A549 (cell line): Measurements from ENCODE around the gene SRGAP1. TPM values are rescaled to one million over a fixed set of nuclear protein-coding genes. Genes with fewer than 3 reads are reported as not detected.

Experiments
- ATAC-seq, 2 experiments: fragments of 200-7000 bp in 1 of 2; fragments of >200 bp in 1 of 2; cut with Nextera tagmentation in 1 of 2; cut with Tn5 transposase in 1 of 2; 3 replicates each; pipeline versions ENCODE4 v1.8.0 to v1.9.1; 2018 to 2020; ENCODE audit warnings: mild to moderate bottlenecking in 1 of 2, moderate library complexity in 1 of 2
- CTCF ChIA-PET: fragments of 300-600 bp; sonication (Branson Sonifier 250); formaldehyde crosslinking; extraction: SDS; loops from one replicate; lab custom pipeline; 2021; ENCODE audit warnings: antibody characterized with exemption, inconsistent platforms; lab: Yijun Ruan, JAX
- POLR2A ChIA-PET: fragments of 350-600 bp; formaldehyde crosslinking; extraction: SDS; loops from one replicate; lab custom pipeline; 2021; ENCODE audit warnings: antibody characterized with exemption, inconsistent platforms; lab: Yijun Ruan, JAX
- DNase-seq, 2 experiments: peaks; one replicate each; pipeline versions ENCODE4 v3.0.0 to v3.0.0-alpha.2; 2011 to 2016; ENCODE audit warnings: low read depth in 1 of 2, low spot score in 1 of 2
- FAIRE-seq: peaks from 2 replicates; lab custom pipeline; 2011; peaks lifted over from hg19 to GRCh38; lab: Jason Lieb, UNC
- H3K27ac ChIP-seq, 2 experiments: fragments of >200 bp; sonication (Bioruptor Twin); formaldehyde crosslinking; 3 replicates each; pipeline ENCODE4 v1.5.1; 2016 to 2017
- H3K4me1 ChIP-seq: fragments of >200 bp; sonication (Bioruptor Twin); formaldehyde crosslinking; 3 replicates; pipeline ENCODE4 v1.6.1; 2016
- H3K4me2 ChIP-seq: fragments of >200 bp; sonication (Bioruptor Twin); formaldehyde crosslinking; 3 replicates; pipeline ENCODE4 v1.6.1; 2016
- H3K4me3 ChIP-seq: fragments of >200 bp; sonication (Bioruptor Twin); formaldehyde crosslinking; 3 replicates; pipeline ENCODE4 v1.5.1; 2016
- H3K9me3 ChIP-seq: fragments of >200 bp; sonication (Bioruptor Twin); formaldehyde crosslinking; 3 replicates; pipeline ENCODE4 v1.6.1; 2016
- ATOH8 ChIP-seq: fragments of 250-450 bp; sonication (Bioruptor Pico); IDR thresholded peaks from 2 replicates; pipeline ENCODE4 v1.5.0; 2020; ENCODE audit warnings: low read depth, mild to moderate bottlenecking, moderate library complexity
- CBX8 ChIP-seq: fragments of 200-600 bp; sonication (generic); IDR thresholded peaks from 2 replicates; pipeline ENCODE4 v1.6.1; 2016
- E2F6 ChIP-seq: IDR thresholded peaks from 2 replicates; pipeline ENCODE4 v1.6.1; 2012; ENCODE audit warnings: low read depth, borderline replicate concordance
- EHF ChIP-seq: fragments of 250-450 bp; sonication (Bioruptor Pico); IDR thresholded peaks from 2 replicates; pipeline ENCODE4 v1.5.0; 2020; ENCODE audit warnings: mild to moderate bottlenecking
- FOSB ChIP-seq: fragments of 250-450 bp; sonication (Bioruptor Pico); IDR thresholded peaks from 2 replicates; pipeline ENCODE4 v1.5.0; 2020; ENCODE audit warnings: mild to moderate bottlenecking, moderate library complexity
- FOSL2 ChIP-seq, 2 experiments: fragments of 450-650 bp in 1 of 2; fragments of >200 bp in 1 of 2; sonication (Bioruptor Twin) in 1 of 2; formaldehyde crosslinking; IDR thresholded peaks; 2 replicates each; pipeline versions ENCODE4 v1.5.0 to v1.6.1; 2016 to 2020; ENCODE audit warnings: mild to moderate bottlenecking in 1 of 2, moderate library complexity in 1 of 2
- HDAC2 ChIP-seq: fragments of 200-600 bp; sonication (generic); IDR thresholded peaks from 2 replicates; pipeline ENCODE4 v1.6.1; 2016
- HES2 ChIP-seq: fragments of >200 bp; sonication (Bioruptor Twin); formaldehyde crosslinking; IDR thresholded peaks from 2 replicates; pipeline ENCODE4 v1.6.1; 2016
- HMGXB4 ChIP-seq: fragments of 250-450 bp; sonication (Bioruptor Pico); IDR thresholded peaks from 2 replicates; pipeline ENCODE4 v1.5.0; 2021; ENCODE audit warnings: mild to moderate bottlenecking, moderate library complexity, borderline replicate concordance
- HOXA7 ChIP-seq: fragments of 250-450 bp; sonication (Bioruptor Pico); IDR thresholded peaks from 2 replicates; pipeline ENCODE4 v1.5.0; 2020; ENCODE audit warnings: mild to moderate bottlenecking, moderate library complexity
- JUN ChIP-seq, 2 experiments: fragments of >200 bp; sonication (Bioruptor Twin); formaldehyde crosslinking; IDR thresholded peaks; 2 replicates in 1 of 2; 3 replicates in 1 of 2; pipeline ENCODE4 v1.6.1; 2016 to 2017
- JUNB ChIP-seq: fragments of >200 bp; sonication (Bioruptor Twin); formaldehyde crosslinking; IDR thresholded peaks from 2 replicates; pipeline ENCODE4 v1.6.1; 2016
- KDM1A ChIP-seq: fragments of 200-600 bp; sonication (generic); IDR thresholded peaks from 2 replicates; pipeline ENCODE4 v1.6.1; 2016; ENCODE audit warnings: low read depth, mild to moderate bottlenecking
- KDM5A ChIP-seq: fragments of 200-600 bp; sonication (generic); IDR thresholded peaks from 2 replicates; pipeline ENCODE4 v1.6.1; 2016; ENCODE audit warnings: antibody characterized with exemption, mild to moderate bottlenecking
- MAX ChIP-seq: IDR thresholded peaks from 2 replicates; pipeline ENCODE4 v1.6.1; 2012
- MAZ ChIP-seq: fragments of 150-350 bp; IDR thresholded peaks from 2 replicates; pipeline ENCODE4 v1.6.1; 2014; ENCODE audit warnings: antibody characterized with exemption, low read depth, low read length, borderline replicate concordance
- MYC ChIP-seq: IDR thresholded peaks from 2 replicates; pipeline ENCODE4 v1.6.1; 2012; ENCODE audit warnings: mild to moderate bottlenecking, inconsistent platforms, low read length, improper control_type of control experiment, borderline replicate concordance
- NFE2L2 ChIP-seq: fragments of 150-350 bp; conservative IDR thresholded peaks from 2 replicates; pipeline ENCODE4 v1.6.1; 2014; ENCODE audit warnings: low read length
- NR3C1 ChIP-seq: fragments of >200 bp; sonication (Bioruptor Twin); formaldehyde crosslinking; IDR thresholded peaks from 3 replicates; pipeline ENCODE4 v1.6.1; 2017
- PBX3 ChIP-seq: IDR thresholded peaks from 2 replicates; pipeline ENCODE4 v1.6.1; 2012
- RCOR1 ChIP-seq: fragments of 150-350 bp; IDR thresholded peaks from 2 replicates; pipeline ENCODE4 v1.6.1; 2014; ENCODE audit warnings: antibody characterized with exemption, low read length, low read depth
- REST ChIP-seq: fragments of 200-600 bp; sonication (generic); IDR thresholded peaks from 2 replicates; pipeline ENCODE4 v1.6.1; 2016; ENCODE audit warnings: antibody characterized with exemption, mild to moderate bottlenecking, moderate library complexity
- SREBF2 ChIP-seq: fragments of 450-650 bp; IDR thresholded peaks from 2 replicates; pipeline ENCODE4 v1.6.1; 2014; ENCODE audit warnings: mild to moderate bottlenecking, moderate library complexity
- ZFP36 ChIP-seq: fragments of 450-650 bp; IDR thresholded peaks from 2 replicates; pipeline ENCODE4 v1.6.1; 2014; ENCODE audit warnings: borderline replicate concordance; ENCODE audit not compliant: partially characterized antibody
- ZSCAN20 ChIP-seq: fragments of 250-450 bp; sonication (Bioruptor Pico); IDR thresholded peaks from 2 replicates; pipeline ENCODE4 v1.8.0; 2022; ENCODE audit warnings: mild to moderate bottlenecking, moderate library complexity
- WGBS: methylation state at CpG from one replicate; pipeline ENCODE4 v1.1.6; 2017; ENCODE audit errors: missing lambda C conversion rate; 5-methylcytosine and 5-hydroxymethylcytosine counted together
- polyA plus RNA-seq, 4 experiments: library from polyadenylated mRNA; depleted of rRNA in 3 of 4; stranded (reverse); fragments of >200 nt; fragmentation: RNase III in 1 of 4; extraction: RNeasy Plus Mini Kit Qiagen cat#74134 plus additional on column Dnase treatment in 1 of 4; gene quantifications; 2 replicates in 3 of 4; 3 replicates in 1 of 4; pipeline ENCODE4 v1.2.3, GENCODE V29; 2011 to 2017

Gene SRGAP1
- polyA plus RNA-seq, 2 of the 4 experiments (the other 2 are of a cell fraction): 7.9 to 22.9 TPM

GRCh38 chr12:64154677-64155076 lies 310.2 kb downstream of the SRGAP1 start:
- ATAC-seq: no peak
- DNase-seq: no peak
- ChIA-PET POLR2A (no interaction called here), CTCF (interaction anchor here (1.4 kb wide), 1 partner anchor 12 kb away, joined by 3 read pairs; no protein-coding TSS in a partner anchor)
- 87% methylated on average over 2 of the region's 2 CpGs for WGBS
- no peak overlapping the region for H3K4me3 ChIP-seq
- TF ChIP-seq MAX (no peak), NFE2L2 (no peak), JUN (IDR thresholded peaks at IDR 0.05) (no peak), REST (no peak), FOSB (CRISPR knock-in tag) (no peak), FOSL2 (IDR thresholded peaks at IDR 0.05) (no peak), FOSL2 (CRISPR knock-in tag; IDR thresholded peaks at IDR 0.05) (no peak), KDM1A (no peak), SREBF2 (no peak), EHF (CRISPR knock-in tag) (no peak), HOXA7 (CRISPR knock-in tag) (no peak), ZSCAN20 (CRISPR knock-in tag) (no peak), ZFP36 (no peak), ATOH8 (no peak), MAZ (no peak), RCOR1 (no peak), MYC (no peak), KDM5A (no peak), JUNB (no peak), HDAC2 (no peak), PBX3 (no peak)
- no peak overlapping the region for H3K4me2 ChIP-seq
- no peaks in the 10 kb centered on the region for H3K9me3 ChIP-seq
- no peak for FAIRE-seq
- no peaks in the 10 kb centered on the region for H3K4me1 ChIP-seq
- no peak overlapping the region for H3K27ac ChIP-seq

- Histone ChIP-seq H3K4me2 (no peak overlapping the region), H3K9me3 (peaks cover 4% of the 10 kb centered on the region; the same call in 1 of the 3 replicates), H3K27ac (no peak overlapping the region), H3K4me1 (peaks cover 9% of the 10 kb centered on the region; the same call in 1 of the 3 replicates), H3K4me3 (no peak overlapping the region)
- DNase-seq: no peak
- POLR2A ChIA-PET: no interaction called here
- CTCF ChIA-PET: interaction anchor here (1.5 kb wide), 1 partner anchor 316 kb away, joined by 3 read pairs; no protein-coding TSS in a partner anchor
- no peak for ATAC-seq
- no peak for FAIRE-seq
- WGBS: 91% methylated on average over 2 of the region's 2 CpGs
- TF ChIP-seq SREBF2: no peak
- TF ChIP-seq NR3C1: no peak
- no peak for TF ChIP-seq JUN (IDR thresholded peaks at IDR 0.05)
- no peak for TF ChIP-seq HOXA7 (CRISPR knock-in tag)
- TF ChIP-seq REST: no peak
- TF ChIP-seq CBX8: no peak
- TF ChIP-seq E2F6: no peak
- TF ChIP-seq FOSB (CRISPR knock-in tag): no peak
- no peak for TF ChIP-seq EHF (CRISPR knock-in tag)
- no peak for TF ChIP-seq HES2
- TF ChIP-seq HMGXB4 (CRISPR knock-in tag): no peak
- TF ChIP-seq MYC: no peak
Observed at GRCh38 chr12:64157110-64157509, 312.6 kb downstream of the SRGAP1 start.
